GM10847 (cell line): ENCODE results near the gene PDGFC.

Source experiments
- POLR2A ChIP-seq: IDR thresholded peaks from 2 replicates; pipeline ENCODE4 v1.6.1; 2011; ENCODE audit not compliant: insufficient read length; ENCODE audit errors: extremely low read depth

Gene PDGFC, protein sequence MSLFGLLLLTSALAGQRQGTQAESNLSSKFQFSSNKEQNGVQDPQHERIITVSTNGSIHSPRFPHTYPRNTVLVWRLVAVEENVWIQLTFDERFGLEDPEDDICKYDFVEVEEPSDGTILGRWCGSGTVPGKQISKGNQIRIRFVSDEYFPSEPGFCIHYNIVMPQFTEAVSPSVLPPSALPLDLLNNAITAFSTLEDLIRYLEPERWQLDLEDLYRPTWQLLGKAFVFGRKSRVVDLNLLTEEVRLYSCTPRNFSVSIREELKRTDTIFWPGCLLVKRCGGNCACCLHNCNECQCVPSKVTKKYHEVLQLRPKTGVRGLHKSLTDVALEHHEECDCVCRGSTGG

DNA sequence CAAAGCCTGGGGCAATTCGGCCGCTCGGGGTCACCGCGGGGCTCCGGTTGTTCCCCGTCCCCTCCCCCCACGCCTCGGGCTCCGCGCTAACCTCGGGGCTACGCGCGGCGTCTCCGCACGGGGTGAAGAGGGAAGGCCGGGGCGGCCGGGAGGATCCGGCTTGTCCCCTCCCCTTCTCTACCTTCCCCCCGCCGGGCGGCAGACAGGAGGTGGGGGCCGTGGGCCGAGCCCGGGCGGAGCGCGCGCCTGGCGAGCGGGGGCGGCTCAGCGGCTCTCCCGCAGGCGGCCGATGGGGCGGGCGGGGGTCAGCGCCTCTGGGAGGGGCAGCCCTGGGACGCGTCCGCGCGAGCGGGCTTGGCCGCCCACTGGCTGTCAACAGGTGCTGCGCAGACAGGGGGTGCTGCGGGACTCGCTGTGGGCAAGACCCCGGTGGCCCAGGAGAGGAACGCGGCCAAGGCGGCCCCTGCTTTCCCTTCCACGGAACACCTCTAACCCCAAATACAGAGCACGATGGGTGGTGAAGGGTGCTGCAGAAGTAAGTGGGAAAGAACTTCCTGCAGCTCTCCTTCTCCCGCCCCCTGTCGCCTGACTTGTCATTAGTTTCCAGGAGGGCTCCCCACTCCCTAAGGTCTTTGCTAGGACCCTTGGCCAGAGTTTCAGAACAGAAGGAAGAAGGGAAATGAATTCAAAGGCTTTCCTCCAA lies at the start of gene PDGFC:
TSS of gene PDGFC (minus strand) at position 124 of the 703 bp plus-strand sequence. CDS start 896 bp downstream, outside the sequence.
- TF ChIP-seq POLR2A = no peak

DNA sequence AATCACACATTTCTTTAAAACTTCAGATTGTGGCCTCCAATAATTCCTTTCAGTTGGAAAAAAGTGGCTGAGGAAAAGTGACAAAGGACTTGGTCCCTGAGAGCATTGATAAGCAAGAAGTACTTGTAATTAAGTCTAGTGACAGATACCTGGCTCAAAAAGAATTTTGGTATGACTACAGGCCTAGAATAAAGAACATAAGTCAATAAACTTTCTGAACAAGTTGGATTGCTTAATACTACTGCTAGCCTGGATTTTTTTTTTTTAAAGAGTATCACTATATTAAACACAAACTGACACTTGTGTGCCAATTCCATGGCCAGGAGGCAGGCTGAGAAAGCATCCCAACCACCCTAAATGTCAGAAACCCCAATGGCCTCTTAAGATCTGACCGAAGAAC lies 49.3 kb upstream of the PDGFC start:
- TF ChIP-seq POLR2A = no peak

DNA sequence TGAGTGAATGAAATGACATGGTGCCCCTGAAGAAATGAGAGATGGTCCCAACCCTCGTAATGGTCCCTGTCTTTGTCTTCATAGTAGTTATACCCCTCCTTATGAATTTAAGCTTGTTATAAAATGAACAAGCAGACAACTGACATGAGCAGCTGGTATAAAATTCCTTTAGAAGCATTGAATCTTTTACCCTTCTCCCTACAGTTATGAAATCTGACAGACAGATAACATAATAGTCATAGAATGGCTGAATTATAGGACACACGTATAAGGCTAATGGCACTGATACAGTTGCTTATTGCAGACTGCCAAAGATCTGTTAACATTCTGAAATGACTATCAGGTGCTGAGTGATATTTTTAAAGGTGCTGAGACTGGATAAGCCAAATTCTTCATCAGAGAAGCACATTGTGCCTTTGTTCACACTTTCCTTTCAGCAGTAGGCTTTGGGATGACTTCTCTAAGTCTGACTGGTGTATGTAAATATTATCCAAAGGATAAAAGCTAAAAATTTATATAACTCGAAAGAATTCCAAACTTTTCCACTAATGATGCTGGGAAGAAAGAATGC lies 47.4 kb upstream of the PDGFC start:
- TF ChIP-seq POLR2A = no peak

DNA sequence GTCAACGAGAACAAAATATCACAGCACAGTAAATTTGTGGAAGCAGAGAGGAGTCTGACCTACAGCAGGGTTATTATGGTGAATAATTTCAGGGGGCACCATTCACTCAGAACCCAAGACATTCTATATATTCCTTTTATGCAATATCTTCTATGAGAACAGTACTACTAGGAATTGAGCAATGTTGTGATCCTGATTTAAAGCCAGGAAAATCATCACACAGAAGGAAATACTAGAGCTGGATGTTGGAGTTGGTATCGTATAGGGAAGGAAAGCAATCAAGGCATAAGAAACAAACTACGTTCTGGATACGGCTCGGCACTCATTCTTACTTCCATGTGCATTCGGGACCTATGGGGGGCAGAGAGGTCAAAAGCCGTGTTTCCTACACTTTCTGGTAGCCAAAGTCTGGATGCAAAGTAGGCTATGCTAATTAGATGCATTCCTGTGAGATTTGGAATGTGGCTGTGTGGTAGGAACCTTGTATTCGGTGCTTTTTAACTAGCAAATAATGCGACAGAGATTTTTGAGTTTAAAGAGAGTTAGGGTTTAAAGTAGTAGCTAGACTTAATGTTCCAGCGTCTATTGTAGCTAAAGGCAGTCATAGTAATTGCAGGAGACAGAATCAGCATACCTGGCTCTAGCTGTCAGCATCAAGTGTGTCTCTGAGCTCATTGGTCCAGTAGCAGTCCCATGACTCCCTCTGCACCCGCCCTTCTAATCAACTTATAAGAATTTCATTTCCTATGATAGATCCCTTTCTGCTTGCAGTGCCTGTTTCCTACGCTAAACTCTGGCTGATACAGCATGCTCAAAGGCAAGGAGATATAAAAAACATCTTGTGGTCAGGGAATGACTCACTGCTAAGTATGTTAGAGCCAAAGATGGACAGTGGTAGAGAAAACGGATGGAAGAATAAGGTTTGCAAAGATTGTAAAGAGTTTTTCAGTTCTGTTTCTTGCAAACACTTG lies 43.3 kb upstream of the PDGFC start:
- TF ChIP-seq POLR2A = no peak

DNA sequence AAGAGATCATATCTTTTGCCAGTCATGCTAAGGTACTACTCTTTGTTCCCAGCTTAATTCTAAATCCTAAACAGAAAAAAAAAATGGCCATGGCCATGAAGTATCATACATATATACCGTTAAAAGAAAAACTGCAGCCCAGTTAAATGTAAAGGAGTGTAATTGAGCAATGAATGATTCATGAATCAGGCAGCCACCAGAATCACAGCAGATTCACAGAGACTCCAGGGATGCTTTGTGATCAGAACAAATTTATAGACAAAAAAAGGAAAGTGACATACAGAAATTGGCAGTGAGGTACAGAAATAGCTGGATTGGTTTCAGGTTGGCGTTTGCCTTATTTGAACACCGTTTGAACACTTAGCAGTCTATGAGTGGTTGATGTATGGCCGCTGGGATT lies 42.1 kb upstream of the PDGFC start:
- TF ChIP-seq POLR2A = no peak

DNA sequence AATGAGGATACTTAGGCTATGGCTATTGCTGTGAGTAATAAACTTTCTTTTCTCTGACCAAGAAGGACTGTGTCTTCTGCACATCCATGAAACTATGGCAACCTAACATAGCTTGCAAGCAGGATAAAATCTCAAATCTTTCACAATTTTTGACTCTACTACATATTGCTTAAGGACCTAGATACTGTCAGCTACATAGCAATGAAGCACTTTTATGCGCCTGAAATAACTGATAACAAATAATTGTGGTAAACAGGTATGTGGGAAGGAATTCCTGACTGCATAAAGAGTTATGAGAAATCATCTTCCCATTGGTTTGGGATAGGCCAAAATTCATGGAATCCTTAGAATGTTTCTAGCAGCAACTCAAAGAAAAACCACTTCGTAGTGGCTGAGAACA lies 41.2 kb upstream of the PDGFC start:
- TF ChIP-seq POLR2A = no peak

DNA sequence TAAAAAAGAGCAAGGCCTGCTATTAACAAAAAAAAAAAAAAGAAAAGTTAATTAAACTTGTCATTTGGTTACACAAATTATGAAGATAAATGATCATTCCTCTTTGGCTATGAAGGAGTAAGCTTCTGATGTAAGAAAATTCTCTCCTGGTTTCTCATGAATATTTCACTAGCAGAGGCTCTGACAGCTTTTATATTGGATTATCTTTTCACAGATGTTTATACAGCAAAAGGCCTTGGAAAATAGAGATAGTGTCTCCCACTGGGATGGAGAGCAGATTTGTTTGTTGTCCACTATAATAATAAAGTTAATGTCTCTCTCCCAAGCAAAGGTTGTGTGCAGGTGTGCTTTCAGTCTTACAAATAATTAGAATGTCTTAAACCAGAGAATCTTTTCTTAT lies 40.7 kb upstream of the PDGFC start:
- no peak for TF ChIP-seq POLR2A

DNA sequence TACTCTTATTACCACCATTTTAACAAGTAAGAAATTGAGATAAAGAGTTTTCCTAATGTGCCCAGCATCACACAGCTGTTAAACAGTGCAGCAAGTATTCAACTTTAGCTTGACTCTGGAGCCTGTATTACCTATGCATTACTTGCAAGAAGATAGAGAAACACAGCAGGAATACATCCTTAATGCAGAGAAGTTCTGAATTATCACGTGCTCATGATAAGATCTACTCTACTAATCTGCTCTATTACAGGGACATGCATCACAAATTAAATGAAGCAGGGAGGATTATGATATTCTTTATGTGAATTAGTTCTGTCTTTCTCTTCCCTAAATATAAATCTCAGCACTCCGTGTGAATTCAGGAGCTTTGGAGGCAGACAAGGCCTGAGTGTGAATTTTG lies 39.0 kb upstream of the PDGFC start:
- no peak for TF ChIP-seq POLR2A

DNA sequence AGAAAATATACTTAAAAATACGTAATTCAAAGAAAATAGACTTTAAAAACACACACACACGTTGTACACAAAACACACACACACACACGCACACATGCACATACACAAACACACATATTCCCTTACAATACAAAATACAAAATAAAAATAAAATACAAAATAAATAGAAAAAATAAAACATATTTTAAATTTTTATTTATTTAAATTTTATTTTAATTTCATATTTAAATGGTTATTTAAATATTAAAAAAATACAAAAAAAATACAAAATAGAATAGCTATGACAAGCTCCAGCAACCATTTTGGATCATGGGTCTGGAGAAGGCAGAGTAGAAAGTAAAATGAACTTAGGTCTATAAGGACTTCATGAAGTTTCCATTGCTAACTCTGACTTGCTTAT lies 34.2 kb upstream of the PDGFC start:
- TF ChIP-seq POLR2A = no peak

DNA sequence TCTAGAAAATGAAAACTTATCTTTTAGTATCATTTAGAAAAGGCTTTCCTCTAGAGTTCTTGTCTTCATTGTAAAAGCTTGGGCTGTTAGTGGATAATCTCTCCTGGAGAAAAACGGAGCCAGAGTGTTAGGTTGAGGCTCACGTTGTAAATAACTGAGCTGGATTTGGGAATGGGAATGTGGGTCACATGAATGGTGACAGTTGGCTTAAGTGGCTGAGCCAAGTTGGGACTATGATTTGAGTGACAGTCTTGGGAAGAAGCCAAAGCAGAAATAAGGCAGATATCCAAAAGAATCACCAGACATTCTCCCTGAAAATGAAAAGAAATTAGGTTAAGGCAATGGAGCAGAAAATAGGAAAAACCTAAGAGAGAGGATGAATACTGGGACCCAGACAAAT lies 33.6 kb upstream of the PDGFC start:
- no peak for TF ChIP-seq POLR2A

DNA sequence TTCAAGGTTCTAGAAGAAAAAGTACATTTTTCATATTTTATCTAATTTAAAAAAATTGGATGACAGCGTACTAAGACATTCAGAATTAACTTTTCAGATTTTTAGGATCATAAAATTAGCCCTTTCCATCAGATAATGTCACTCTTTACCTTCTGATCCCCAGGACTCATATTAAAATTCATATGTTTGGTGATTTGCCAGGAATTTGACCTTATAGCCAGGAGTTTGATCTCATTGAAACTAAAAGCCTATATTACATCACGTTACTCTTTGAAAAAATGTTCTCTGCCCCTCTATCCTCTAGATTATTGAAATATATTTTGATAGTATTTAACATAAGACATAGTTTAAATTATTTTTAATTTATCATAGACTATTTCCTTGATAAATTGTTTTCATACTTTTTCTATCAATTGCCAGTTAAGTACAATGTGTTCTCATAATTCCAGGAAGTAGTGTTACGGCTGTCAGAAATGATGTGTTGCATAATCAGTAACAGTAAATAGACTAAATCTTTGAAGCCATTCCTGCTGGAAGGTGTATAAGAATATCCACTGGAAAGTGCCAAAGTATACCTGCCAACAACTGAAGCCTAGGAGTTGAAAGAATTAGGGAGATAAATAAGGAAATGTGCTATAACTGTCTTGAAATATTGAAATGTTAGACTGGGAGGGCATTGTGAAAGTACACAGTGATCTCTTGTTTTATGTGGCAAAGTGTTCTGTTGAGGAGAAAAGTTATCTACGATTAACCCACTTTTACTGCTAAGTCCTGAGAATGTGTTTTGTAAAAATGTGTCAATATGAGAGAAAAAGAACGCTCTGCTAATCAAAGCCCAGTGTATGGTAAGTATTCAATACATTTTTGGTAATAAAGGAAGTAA lies 32.9 kb upstream of the PDGFC start:
- TF ChIP-seq POLR2A = no peak

DNA sequence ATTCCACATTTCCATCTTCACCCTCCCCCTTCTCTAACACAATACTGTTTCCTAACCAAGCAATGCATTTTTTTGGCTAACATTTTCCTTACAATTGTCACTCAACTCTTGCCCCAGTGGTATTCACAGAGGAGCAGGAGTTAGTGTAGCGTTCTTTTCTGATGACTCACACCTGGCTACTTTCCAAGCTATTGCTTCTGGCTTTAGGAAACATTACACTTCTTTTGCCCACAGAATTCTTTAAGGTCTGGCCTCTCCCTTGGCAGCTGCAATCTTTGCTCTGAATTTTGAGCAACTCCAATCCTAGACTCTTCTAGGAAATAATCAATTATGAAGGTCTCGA lies 27.5 kb upstream of the PDGFC start:
- TF ChIP-seq POLR2A = no peak

DNA sequence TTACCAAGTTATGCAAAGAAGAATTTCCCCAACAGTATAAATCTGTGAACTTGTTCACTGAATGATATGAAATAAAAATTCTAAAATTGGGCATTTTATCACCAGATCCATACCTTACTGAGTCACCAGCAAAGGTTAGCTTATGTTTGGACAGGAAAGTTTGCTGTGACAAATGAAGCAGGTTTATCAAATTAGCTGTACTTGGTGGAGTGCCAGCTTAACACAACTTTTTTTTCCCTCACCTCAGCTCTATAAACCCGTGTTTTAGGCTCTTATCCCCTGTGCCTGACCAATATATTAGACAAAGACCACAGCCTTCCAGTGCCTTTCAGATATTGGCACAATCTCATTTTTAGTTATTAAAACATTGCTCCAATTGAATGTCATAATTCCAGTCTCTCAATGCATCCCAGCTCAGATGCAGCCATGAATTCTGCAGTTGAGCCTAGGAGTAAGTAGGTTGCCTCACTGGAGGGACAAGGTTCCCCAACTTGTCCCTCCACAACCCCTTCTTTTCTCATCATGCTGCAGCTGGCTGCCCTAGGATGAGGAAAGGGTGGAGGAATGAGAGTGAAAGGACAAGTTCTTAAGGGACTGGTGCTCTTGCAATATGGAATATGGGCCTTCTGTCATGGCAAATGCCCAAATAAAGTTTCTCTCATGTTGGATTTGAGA lies 27.0 kb upstream of the PDGFC start:
- no peak for TF ChIP-seq POLR2A

DNA sequence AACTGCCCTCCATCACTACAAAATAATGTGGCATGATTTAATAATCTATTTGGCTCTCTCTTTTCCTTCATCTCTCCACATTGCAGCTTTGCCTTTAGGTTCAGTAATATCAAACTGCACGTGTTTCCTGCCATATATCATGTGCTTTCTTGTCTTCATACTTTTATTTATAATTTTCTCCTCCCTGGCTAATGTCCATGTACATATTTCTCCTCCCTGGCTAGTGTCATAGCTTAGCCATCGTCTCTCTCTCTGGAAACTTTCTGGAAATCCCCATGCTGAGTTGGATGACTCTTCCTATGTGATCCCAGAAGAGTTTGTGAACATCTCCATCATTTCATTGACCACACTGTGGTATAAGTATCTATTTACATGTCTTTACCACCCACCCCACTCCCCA lies 21.3 kb upstream of the PDGFC start:
- no peak for TF ChIP-seq POLR2A
